Immature natural killer cell (primary cell): ENCODE measurements around the gene RFPL3. TPM values are rescaled to one million over a fixed set of nuclear protein-coding genes. Genes with fewer than 3 reads are reported as not detected.

ENCODE experiments used
- DNase-seq, 3 donors: peaks; one replicate each; pipeline ENCODE4 v3.0.0; 2022; ENCODE audit warnings: mixed read lengths in 1 of 3
- H3K27ac Mint-ChIP-seq, 6 donors: one replicate each; pipeline ENCODE4 v1.8.0; 2020; ENCODE audit warnings: mixed read lengths in 6 of 6, mild to moderate bottlenecking in 5 of 6, inconsistent platforms in 4 of 6, moderate library complexity in 3 of 6
- H3K27me3 Mint-ChIP-seq, 3 donors: one replicate each; pipeline ENCODE4 v1.8.0; 2020 to 2021; ENCODE audit warnings: low read depth in 3 of 3, mild to moderate bottlenecking in 3 of 3, mixed read lengths in 3 of 3, moderate library complexity in 3 of 3, inconsistent platforms in 1 of 3
- H3K36me3 Mint-ChIP-seq, 3 donors: one replicate each; pipeline ENCODE4 v1.8.0; 2020; ENCODE audit warnings: mixed read lengths in 3 of 3, inconsistent platforms in 2 of 3, mild to moderate bottlenecking in 2 of 3
- H3K4me1 Mint-ChIP-seq, 2 donors: one replicate each; pipeline ENCODE4 v1.8.0; 2020; ENCODE audit warnings: inconsistent platforms in 2 of 2, mild to moderate bottlenecking in 2 of 2, mixed read lengths in 2 of 2, moderate library complexity in 1 of 2
- H3K4me3 Mint-ChIP-seq, 5 donors: one replicate each; pipeline ENCODE4 v1.8.0; 2020; ENCODE audit warnings: mild to moderate bottlenecking in 5 of 5, mixed read lengths in 5 of 5, inconsistent platforms in 3 of 5, moderate library complexity in 3 of 5
- H3K9me3 Mint-ChIP-seq, 6 donors: one replicate each; pipeline ENCODE4 v1.8.0; 2020; ENCODE audit warnings: mild to moderate bottlenecking in 6 of 6, mixed read lengths in 6 of 6, inconsistent platforms in 4 of 6, moderate library complexity in 3 of 6
- polyA plus RNA-seq, 3 donors: library from polyadenylated mRNA; unstranded; fragments of 300-500 nt; fragmentation: Illumina TruSeq; gene quantifications; one replicate each; pipeline ENCODE4 v1.2.3, GENCODE V29; 2021

The RFPL3 gene
- polyA plus RNA-seq, 3 donors from 2014 or later: not detected

DNA sequence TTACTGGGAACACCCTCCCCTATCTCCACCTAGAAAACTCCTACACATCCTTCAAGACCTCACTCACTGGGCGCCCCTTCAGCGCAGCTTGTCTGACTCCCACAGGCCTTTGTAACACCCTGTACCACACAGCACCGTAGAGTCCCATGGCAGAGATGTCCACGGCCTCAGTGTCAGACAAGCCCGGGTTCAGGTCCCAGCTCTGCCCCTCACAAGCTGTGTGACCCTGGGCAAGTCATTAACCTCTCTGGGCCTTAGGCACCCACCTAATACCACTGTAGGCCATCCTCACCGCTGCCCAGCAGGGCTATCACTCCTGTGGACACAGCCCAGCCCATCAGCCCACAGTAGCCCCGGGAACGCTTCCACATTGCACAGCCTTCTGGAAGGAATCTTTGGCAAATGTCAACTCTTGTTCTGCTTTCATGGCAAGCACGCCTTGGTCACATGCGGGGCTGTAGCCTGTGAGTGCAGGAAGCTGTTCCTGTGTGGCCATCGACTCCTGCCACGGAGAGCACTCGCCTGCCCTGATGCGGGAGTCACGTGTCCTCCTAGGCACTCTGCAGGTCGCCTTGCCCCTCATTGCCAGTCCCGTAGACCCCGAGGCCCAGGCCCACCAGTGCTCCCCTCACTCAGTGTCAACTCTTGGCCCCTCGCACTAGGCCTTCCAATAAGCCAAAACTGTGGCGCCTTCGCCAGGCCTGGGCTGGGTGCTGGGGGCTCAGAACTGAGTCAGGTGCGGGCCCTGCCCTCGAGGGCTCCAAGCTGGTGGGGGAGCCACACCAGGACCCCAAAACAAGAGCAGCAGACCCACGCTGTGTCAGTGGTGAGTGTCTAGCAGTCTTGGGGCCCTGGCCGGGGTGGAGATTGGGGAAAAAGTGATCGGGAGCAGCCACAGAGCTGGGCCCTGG lies 32.9 kb upstream of the RFPL3 start:
- Mint-ChIP-seq H3K9me3 (no peaks in the 10 kb centered on the region), H3K4me3 (no peak overlapping the region), H3K36me3 (no peaks in the 10 kb centered on the region), H3K4me1 (no peaks in the 10 kb centered on the region), H3K27me3 (peaks cover 2 to 11% (median 6%) of the 10 kb centered on the region in 3 donors), H3K27ac (no peak overlapping the region)
- no peak for DNase-seq

DNA sequence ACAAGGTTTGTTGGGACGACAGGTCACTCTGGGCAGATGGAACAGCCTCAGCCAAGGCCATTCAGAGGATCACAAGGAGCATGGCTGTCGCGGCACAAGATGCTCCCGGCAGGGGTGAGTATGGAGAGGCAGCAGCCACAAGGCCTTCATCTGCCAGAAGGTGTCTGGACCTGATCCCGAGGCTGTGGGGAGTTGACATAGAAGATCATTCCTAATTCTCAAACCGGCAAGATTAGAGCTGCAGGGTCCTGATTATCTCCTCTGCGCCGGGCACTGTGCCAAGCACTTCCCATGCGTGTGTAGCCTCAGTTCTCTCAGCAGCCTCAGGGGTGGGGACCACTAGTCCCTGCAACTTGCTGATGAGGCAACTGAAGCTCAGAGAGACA lies 32.3 kb upstream of the RFPL3 start:
- peaks cover 2 to 10% (median 6%) of the 10 kb centered on the region in 3 donors for H3K27me3 Mint-ChIP-seq
- no peaks in the 10 kb centered on the region for H3K9me3 Mint-ChIP-seq
- no peak overlapping the region for H3K27ac Mint-ChIP-seq
- no peak overlapping the region for H3K4me3 Mint-ChIP-seq
- no peaks in the 10 kb centered on the region for H3K4me1 Mint-ChIP-seq
- DNase-seq: no peak
- no peaks in the 10 kb centered on the region for H3K36me3 Mint-ChIP-seq

DNA sequence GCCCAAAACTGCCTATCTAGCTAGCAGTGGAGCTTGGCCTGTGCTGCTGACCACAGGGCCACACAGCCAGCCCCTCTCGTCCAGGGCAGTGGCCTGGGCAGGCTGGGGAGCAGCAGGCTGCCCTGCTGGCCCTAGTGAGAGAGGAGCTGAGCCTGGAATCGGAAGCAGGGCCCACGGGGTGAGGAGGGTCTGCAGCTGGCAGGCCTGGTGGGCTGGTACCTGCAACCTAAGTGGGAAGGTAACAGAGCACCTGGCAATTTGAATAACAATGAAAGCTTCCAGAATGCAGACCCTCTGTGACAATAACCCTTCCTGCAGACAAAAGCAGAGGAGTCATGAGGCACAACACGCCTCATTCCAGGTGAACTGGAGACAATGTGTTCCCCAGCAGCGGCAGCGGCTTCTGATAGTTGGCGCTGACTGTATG lies 31.8 kb upstream of the RFPL3 start:
- Mint-ChIP-seq H3K9me3 (no peaks in the 10 kb centered on the region), H3K27ac (no peak overlapping the region), H3K27me3 (peaks cover 2 to 7% (median 7%) of the 10 kb centered on the region in 3 donors), H3K4me1 (no peaks in the 10 kb centered on the region), H3K36me3 (no peaks in the 10 kb centered on the region), H3K4me3 (no peak overlapping the region)
- no peak for DNase-seq

DNA sequence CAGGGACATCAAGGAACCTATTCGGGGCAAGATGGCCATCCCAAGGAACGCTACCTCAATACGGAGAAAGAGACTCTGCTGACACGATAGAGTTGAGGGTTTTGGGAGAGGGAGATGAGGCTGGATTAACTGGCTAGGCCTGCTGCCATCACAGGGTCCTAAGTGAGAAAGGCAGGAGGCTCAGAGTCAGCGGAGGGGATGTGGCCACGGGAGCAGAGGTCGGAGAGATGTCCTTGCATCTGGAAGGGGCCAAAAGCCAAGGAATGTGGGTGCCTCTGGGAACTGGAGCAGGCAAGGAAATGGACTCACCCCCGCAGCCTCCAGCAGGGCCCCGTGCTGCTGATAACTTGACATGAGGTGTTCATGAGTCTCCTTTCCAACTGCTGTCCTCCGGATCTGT lies 31.0 kb upstream of the RFPL3 start:
- peaks cover 0 to 7% (median 7%) of the 10 kb centered on the region in 3 donors for H3K27me3 Mint-ChIP-seq
- no peaks in the 10 kb centered on the region for H3K4me1 Mint-ChIP-seq
- no peak overlapping the region for H3K27ac Mint-ChIP-seq
- no peak for DNase-seq
- no peaks in the 10 kb centered on the region for H3K9me3 Mint-ChIP-seq
- no peak overlapping the region for H3K4me3 Mint-ChIP-seq
- no peaks in the 10 kb centered on the region for H3K36me3 Mint-ChIP-seq

DNA sequence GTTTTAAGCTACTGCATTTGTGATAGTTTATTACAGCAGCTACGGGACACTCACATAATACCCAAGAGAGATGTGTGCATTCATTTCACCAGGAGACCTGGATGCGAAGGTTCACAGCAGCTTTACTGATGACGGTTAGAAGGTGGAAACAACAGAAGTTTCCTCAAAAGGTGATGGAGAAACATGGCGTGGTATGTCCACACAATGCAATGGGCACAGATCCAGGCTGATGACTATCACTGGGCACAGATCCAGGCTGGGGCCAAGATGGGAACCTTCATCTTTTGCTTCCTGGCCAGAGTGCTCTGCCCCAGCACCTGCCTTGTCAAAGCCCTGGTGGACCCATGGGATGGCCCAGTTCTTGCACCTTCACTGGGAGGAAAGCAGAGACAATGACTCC lies 30.6 kb upstream of the RFPL3 start:
- Mint-ChIP-seq H3K27ac (no peak overlapping the region), H3K36me3 (no peaks in the 10 kb centered on the region)
- no peak for DNase-seq

DNA sequence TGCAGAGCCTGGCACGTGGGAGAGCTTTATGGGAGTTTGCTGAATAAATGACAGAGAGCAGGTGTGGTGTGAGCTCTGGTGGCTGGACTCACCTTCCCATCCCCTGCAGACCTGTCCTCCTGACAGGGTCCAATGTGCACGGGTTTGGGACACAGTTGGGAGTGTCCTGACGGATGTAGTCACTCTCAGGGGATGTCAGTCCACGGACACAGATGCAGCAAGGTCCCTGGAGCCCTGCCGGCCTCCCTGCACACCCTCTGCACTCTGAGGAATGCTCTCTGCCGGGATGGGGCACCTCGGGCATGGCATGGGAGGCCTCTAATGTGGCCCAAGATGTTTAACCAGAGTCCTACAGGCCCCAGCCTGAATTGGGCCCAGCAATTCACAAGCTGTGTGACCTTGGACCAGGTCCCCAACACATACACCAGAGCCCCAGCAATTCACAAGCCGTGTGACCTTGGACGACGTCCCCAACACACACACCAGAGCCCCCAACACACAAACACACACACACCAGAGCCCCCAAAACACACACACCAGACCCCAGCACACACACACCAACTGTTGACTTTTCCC lies 30.0 kb upstream of the RFPL3 start:
- Mint-ChIP-seq H3K4me1 (no peaks in the 10 kb centered on the region), H3K4me3 (no peak overlapping the region), H3K27me3 (peaks cover 0 to 7% (median 7%) of the 10 kb centered on the region in 3 donors), H3K9me3 (no peaks in the 10 kb centered on the region), H3K36me3 (no peaks in the 10 kb centered on the region), H3K27ac (no peak overlapping the region)
- DNase-seq: no peak

More for the DNA sequence above, 30.6 kb upstream of the RFPL3 start:
- H3K4me1 Mint-ChIP-seq: no peaks in the 10 kb centered on the region
- H3K4me3 Mint-ChIP-seq: no peak overlapping the region
- H3K27me3 Mint-ChIP-seq: peaks cover 0 to 7% (median 7%) of the 10 kb centered on the region in 3 donors
- H3K9me3 Mint-ChIP-seq: no peaks in the 10 kb centered on the region

DNA sequence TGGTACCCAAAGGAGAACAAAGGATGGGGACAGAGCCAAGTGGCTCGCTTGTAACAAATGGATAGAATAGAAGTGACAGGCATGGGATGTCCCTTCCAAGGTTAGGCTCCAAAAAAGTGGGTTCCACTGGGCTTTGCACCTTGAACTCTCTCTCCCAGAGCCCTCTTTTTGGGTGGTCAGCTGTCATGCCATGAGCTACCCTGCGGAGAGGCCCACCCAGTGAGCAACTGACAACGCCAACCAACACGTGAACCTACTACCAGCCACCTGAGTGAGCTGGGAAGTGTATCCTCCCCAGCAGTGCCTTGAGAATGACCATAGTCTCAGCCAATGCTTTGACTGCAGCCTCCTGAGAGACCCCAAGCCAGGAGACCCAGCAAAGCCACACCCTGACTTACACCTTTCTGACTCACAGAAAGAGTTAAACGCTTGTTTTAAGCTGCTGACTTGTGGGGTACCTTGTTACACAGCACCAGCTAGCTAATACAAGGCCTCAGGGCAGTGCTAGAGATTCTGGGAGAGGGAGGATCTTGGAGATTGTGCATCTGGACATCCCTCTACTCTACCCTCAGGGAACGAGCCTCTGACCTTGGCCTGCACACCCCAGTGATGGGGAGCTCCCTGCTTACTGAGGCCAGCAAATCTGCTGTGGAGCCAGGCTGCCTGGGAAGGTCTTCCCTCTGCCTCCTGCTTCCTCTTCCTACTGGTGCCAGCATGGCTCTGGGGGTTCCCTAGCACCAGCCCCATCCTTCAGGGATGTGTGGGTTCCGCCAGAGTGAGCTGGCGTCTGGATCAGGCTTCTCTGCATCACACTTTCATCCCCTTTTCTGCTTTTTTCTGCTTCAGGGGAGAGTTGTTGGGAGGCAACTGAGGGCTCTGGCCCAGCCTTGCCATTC lies 29.1 kb upstream of the RFPL3 start:
- H3K36me3 Mint-ChIP-seq: no peaks in the 10 kb centered on the region
- H3K4me3 Mint-ChIP-seq: no peak overlapping the region
- no peaks in the 10 kb centered on the region for H3K4me1 Mint-ChIP-seq
- DNase-seq: no peak
- no peak overlapping the region for H3K27ac Mint-ChIP-seq
- no peaks in the 10 kb centered on the region for H3K9me3 Mint-ChIP-seq
- H3K27me3 Mint-ChIP-seq: peaks cover 0 to 4% (median 2%) of the 10 kb centered on the region in 3 donors

DNA sequence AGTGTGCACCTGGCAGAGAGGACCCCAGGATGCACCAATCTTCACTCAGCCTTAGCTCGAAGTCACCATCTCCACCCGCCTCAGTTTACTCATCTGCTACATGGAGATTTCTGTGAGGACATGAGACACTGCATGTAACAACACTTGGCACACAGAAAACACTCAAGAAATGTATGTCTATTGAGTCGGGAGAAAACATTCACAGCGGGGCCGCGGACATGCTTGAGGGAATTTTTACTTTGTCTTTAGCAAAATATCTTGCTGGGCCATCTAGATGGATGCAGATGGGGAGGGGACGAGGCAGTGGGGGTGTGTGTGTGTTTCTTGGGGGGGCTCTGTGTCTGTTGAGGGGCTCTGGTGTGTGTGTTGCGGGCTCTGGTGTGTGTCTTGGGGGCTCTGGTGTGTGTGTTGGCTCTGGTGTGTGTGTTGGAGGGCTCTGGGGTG lies 28.4 kb upstream of the RFPL3 start:
- Mint-ChIP-seq H3K36me3 (no peaks in the 10 kb centered on the region), H3K9me3 (no peaks in the 10 kb centered on the region), H3K27me3 (peaks cover 0 to 4% (median 3%) of the 10 kb centered on the region in 3 donors), H3K27ac (no peak overlapping the region), H3K4me3 (no peak overlapping the region), H3K4me1 (no peaks in the 10 kb centered on the region)
- no peak for DNase-seq

DNA sequence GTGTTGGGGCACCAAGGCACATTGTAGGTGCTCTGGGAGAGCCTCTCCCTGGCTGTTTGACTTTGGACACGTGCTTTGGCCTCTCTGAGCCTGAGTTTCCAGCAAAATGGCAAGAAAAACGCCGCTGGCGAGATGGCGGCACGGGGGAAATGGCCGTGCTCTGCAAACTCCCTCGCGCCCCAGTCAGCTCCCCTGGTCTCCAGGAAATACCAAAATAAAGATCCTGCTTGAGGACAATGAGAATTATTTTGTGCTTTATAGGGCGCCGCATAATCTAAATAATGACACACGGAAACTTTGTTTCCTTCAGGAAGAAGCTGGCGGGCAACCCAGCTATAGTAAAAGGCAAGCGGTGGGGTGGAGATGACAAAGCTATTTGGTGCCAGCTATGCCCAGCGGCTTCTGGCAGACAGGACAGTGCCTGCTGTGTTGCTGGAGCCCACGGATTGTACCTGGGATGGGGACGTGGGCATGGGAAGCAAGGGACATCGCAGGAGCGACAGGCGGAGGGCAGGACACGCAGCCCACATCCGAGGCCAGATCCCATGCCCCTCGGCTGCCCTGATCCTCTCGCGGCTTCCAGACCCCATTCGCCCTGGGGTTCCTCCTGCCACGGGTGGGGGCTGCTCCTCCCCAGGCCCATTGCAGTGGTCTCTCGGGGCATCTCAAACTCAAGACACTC lies 26.3 kb upstream of the RFPL3 start:
- no peaks in the 10 kb centered on the region for H3K9me3 Mint-ChIP-seq
- H3K27ac Mint-ChIP-seq: no peak overlapping the region
- no peak for DNase-seq
- no peaks in the 10 kb centered on the region for H3K36me3 Mint-ChIP-seq
- H3K27me3 Mint-ChIP-seq: peaks cover 0 to 3% (median 2%) of the 10 kb centered on the region in 3 donors
- no peaks in the 10 kb centered on the region for H3K4me1 Mint-ChIP-seq
- H3K4me3 Mint-ChIP-seq: no peak overlapping the region

DNA sequence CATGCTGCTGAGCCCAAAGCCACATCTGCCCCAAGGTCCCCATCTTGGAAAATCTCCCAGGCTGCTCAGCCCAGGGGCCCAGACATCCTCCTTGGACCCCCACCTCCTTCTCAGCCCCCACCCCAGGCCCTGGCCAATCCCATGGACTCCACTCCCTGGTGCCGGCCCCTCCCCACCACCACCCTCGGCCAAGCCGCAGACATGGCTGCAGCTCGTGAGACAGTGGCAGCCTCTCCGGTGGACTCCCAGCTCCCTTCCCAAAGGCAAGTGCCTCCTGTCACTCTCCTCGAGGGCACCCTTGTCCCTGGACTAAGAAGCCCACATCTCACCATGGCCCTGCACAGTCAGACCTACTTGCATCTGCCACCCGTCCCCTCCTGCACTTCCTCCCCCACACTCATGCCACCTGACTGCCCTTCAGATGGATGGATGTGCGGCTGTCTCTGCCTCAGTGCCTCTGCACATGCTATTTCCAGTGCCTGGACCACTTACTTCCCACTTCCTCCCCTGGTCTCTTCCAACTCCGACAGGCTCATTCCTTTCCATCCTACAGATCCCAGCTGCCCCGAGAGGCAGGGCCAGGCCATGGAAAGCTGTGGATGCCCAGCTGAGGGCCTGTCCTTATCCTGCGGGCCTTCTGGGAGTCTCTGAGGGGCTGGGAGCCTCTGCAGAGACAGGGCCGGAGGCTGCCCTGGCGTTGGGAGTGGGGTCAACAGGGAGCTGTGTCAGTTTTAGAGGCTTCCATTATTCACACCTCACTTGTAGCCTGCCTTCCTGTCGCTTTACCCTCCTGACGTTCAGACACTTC lies 25.5 kb upstream of the RFPL3 start:
- Mint-ChIP-seq H3K27me3 (peaks cover 0 to 3% (median 2%) of the 10 kb centered on the region in 3 donors), H3K4me1 (no peaks in the 10 kb centered on the region), H3K27ac (no peak overlapping the region), H3K9me3 (no peaks in the 10 kb centered on the region), H3K4me3 (no peak overlapping the region), H3K36me3 (no peaks in the 10 kb centered on the region)
- no peak for DNase-seq

DNA sequence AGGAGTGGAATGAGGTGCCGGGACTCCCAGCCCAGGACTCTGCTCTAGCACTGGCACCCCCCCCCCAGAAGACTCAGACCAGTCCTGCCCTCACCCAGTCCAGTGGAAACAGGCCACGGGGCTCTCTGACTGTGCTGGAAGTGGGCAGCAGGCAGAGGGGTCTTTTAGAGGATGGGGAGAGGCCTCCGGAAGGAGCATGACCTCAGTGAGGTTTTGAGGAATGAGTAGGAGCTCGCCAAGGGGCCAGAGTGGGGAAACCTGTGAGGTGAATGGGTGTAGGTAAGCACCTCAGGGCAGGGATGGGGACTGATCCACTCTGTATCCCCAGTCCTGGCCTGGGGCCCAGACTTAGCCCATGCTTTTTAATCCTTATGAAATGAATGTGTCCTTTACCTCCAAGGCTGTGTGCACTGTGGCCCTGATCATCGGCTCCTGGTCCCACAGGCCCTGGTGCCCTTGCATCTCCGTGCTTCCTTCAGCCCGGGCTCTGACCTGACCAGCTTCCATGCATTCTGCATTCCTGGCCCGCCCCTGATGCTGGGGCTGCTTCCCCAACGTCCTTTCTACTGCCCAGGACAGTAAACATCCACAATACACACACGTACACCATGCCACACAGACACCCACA lies 24.4 kb upstream of the RFPL3 start:
- H3K4me3 Mint-ChIP-seq: no peak overlapping the region

More for the DNA sequence above, 24.4 kb upstream of the RFPL3 start:
- Mint-ChIP-seq H3K36me3 (no peaks in the 10 kb centered on the region), H3K9me3 (no peaks in the 10 kb centered on the region), H3K27me3 (peaks cover 0 to 6% (median 4%) of the 10 kb centered on the region in 3 donors), H3K27ac (no peak overlapping the region), H3K4me1 (no peaks in the 10 kb centered on the region)
- DNase-seq: no peak
